Muscle of leg (tissue), 11 donors: ENCODE results near the gene KRTAP5-1. TPM values are rescaled to one million over a fixed set of nuclear protein-coding genes. Genes with fewer than 3 reads are reported as not detected.
A peak's percentile ranks its signal among the peaks of the same experiment; 100 is the strongest.
"Not testable (repeated sequence)": the region's sequence is repeated elsewhere in the genome, so short reads cannot be mapped to it uniquely, and the experiment has no call there.

ENCODE experiments used
- DNase-seq: peaks from one replicate; pipeline ENCODE4 v3.0.0; 2013
- H3K27ac ChIP-seq: one replicate; pipeline ENCODE4 v1.5.1; 2013; ENCODE audit warnings: mild to moderate bottlenecking, low read length, control low read depth
- H3K27me3 ChIP-seq: one replicate; pipeline ENCODE4 v1.6.1; 2013; ENCODE audit warnings: low read length; ENCODE audit not compliant: control insufficient read depth, insufficient read depth
- H3K36me3 ChIP-seq: one replicate; pipeline ENCODE4 v1.6.1; 2013; ENCODE audit warnings: low read length; ENCODE audit not compliant: control insufficient read depth, insufficient read depth
- H3K4me1 ChIP-seq: one replicate; pipeline ENCODE4 v1.6.1; 2013; ENCODE audit warnings: low read length; ENCODE audit not compliant: control insufficient read depth, insufficient read depth
- H3K4me3 ChIP-seq: one replicate; pipeline ENCODE4 v1.5.1; 2013; ENCODE audit warnings: low read length, control low read depth
- H3K9me3 ChIP-seq: replicated peaks from 2 replicates; pipeline ENCODE4 v1.6.1; 2013; ENCODE audit warnings: low read depth, low read length; ENCODE audit not compliant: control insufficient read depth
- WGBS: methylation state at CpG from one replicate; pipeline ENCODE4 v1.1.5; 2013; ENCODE audit warnings: missing lambda C conversion rate; ENCODE audit not compliant: insufficient coverage; 5-methylcytosine and 5-hydroxymethylcytosine counted together
- polyA plus RNA-seq, 8 donors: library from polyadenylated mRNA; unstranded; fragments of 120-200 nt; gene quantifications; one replicate each; pipeline versions ENCODE4 v1.2.1 to v1.2.3, GENCODE V29; 2013; ENCODE audit warnings: inconsistent platforms in 1 of 8, low replicate concordance in 1 of 8; ENCODE audit not compliant: insufficient read length in 8 of 8, insufficient read depth in 1 of 8
- total RNA-seq: library from RNA; stranded (reverse); fragments of 120-200 nt; gene quantifications from one replicate; pipeline ENCODE4 v1.2.4, GENCODE V29; 2013

The KRTAP5-1 gene
- total and polyA plus RNA-seq, 9 donors: 0.26 to 0.97 (median 0.54) TPM; not detected in 1

GRCh38 chr11:1604181-1604580 lies 19.1 kb upstream of the KRTAP5-1 start:
- Histone ChIP-seq H3K27me3 (peaks cover 27% of the 10 kb centered on the region), H3K9me3 (no peaks in the 10 kb centered on the region), H3K36me3 (no peaks in the 10 kb centered on the region), H3K4me1 (peaks cover 2% of the 10 kb centered on the region), H3K4me3 (no peak overlapping the region), H3K27ac (no peak overlapping the region)
- WGBS: 86% methylated on average over 11 of the region's 11 CpGs
- no peak for DNase-seq

- no peak for DNase-seq
- 82% methylated on average over 1 of the region's 1 CpG for WGBS
- H3K36me3 ChIP-seq: no peaks in the 10 kb centered on the region
- no peak overlapping the region for H3K27ac ChIP-seq
- peaks cover 28% of the 10 kb centered on the region for H3K27me3 ChIP-seq
- H3K4me1 ChIP-seq: peaks cover 2% of the 10 kb centered on the region
- H3K4me3 ChIP-seq: no peak overlapping the region
- no peaks in the 10 kb centered on the region for H3K9me3 ChIP-seq
Observed at GRCh38 chr11:1603629-1604028, 18.5 kb upstream of the KRTAP5-1 start.

GRCh38 chr11:1601663-1602062 lies 16.6 kb upstream of the KRTAP5-1 start:
- not testable (repeated sequence) for H3K4me1 ChIP-seq, H3K36me3 ChIP-seq, H3K27ac ChIP-seq, DNase-seq, H3K4me3 ChIP-seq, H3K9me3 ChIP-seq
- peaks cover 23% of the 10 kb centered on the region for H3K27me3 ChIP-seq
- no CpG with 5 or more reads among the region's 3 CpGs for WGBS

GRCh38 chr11:1600626-1601025 lies 15.5 kb upstream of the KRTAP5-1 start:
- WGBS: 65% methylated on average over 2 of the region's 5 CpGs
- H3K36me3 ChIP-seq: no peaks in the 10 kb centered on the region
- no peak overlapping the region for H3K4me3 ChIP-seq
- H3K27me3 ChIP-seq: peaks cover 22% of the 10 kb centered on the region
- no peak for DNase-seq
- no peaks in the 10 kb centered on the region for H3K4me1 ChIP-seq
- H3K27ac ChIP-seq: no peak overlapping the region
- H3K9me3 ChIP-seq: no peaks in the 10 kb centered on the region

- DNase-seq: no peak
- 80% methylated on average over 1 of the region's 6 CpGs for WGBS
- Histone ChIP-seq H3K27ac (no peak overlapping the region), H3K27me3 (peaks cover 30% of the 10 kb centered on the region), H3K9me3 (no peaks in the 10 kb centered on the region), H3K4me1 (no peaks in the 10 kb centered on the region), H3K4me3 (no peak overlapping the region), H3K36me3 (no peaks in the 10 kb centered on the region)
Observed at GRCh38 chr11:1598816-1599215, 13.7 kb upstream of the KRTAP5-1 start.

- not testable (repeated sequence) for DNase-seq, H3K9me3 ChIP-seq, H3K4me3 ChIP-seq, H3K27ac ChIP-seq, H3K4me1 ChIP-seq, H3K36me3 ChIP-seq
- WGBS: no CpG with 5 or more reads among the region's 3 CpGs
- H3K27me3 ChIP-seq: peaks cover 34% of the 10 kb centered on the region
Observed at GRCh38 chr11:1598406-1598805, 13.3 kb upstream of the KRTAP5-1 start.

- Histone ChIP-seq H3K4me1 (no peaks in the 10 kb centered on the region), H3K27me3 (peaks cover 35% of the 10 kb centered on the region), H3K27ac (no peak within 1 kb of the TSS), H3K36me3 (no peaks in the 10 kb centered on the region), H3K9me3 (no peaks in the 10 kb centered on the region), H3K4me3 (no peak within 1 kb of the TSS)
- DNase-seq: no peak
- 67% methylated on average over 1 of the region's 4 CpGs for WGBS
Observed at GRCh38 chr11:1597994-1598380, 12.9 kb upstream of the KRTAP5-1 start, which contains the start of gene KRTAP5-2. Gene KRTAP5-2, minus strand, starts transcription at chr11:1598294. Its CDS starts 44 bp downstream, at chr11:1598250.

GRCh38 chr11:1597331-1597993 lies 12.4 kb upstream of the KRTAP5-1 start:
- DNase-seq: peak; percentile 22
- WGBS: 66% methylated on average over 10 of the region's 10 CpGs
- peaks cover 35% of the 10 kb centered on the region for H3K27me3 ChIP-seq
- no peaks in the 10 kb centered on the region for H3K36me3 ChIP-seq
- no peak overlapping the region for H3K4me3 ChIP-seq
- H3K27ac ChIP-seq: no peak overlapping the region
- H3K9me3 ChIP-seq: no peaks in the 10 kb centered on the region
- H3K4me1 ChIP-seq: no peaks in the 10 kb centered on the region

GRCh38 chr11:1596576-1597121 lies 11.6 kb upstream of the KRTAP5-1 start:
- not testable (repeated sequence) for H3K4me1 ChIP-seq, DNase-seq, H3K36me3 ChIP-seq, H3K4me3 ChIP-seq, H3K9me3 ChIP-seq, H3K27ac ChIP-seq
- H3K27me3 ChIP-seq: peaks cover 39% of the 10 kb centered on the region
- WGBS: 49% methylated on average over 11 of the region's 19 CpGs

GRCh38 chr11:1595994-1596575 lies 11.0 kb upstream of the KRTAP5-1 start:
- not testable (repeated sequence) for H3K27ac ChIP-seq, H3K4me1 ChIP-seq, H3K4me3 ChIP-seq, H3K9me3 ChIP-seq, H3K36me3 ChIP-seq
- peaks cover 36% of the 10 kb centered on the region for H3K27me3 ChIP-seq
- 45% methylated on average over 7 of the region's 11 CpGs for WGBS
- DNase-seq: peak; percentile 7
